GM18517 (cell line): Measurements from ENCODE around the gene RHBDL1.

ENCODE experiments used
- ATAC-seq: cut with Tn5 transposase; IDR thresholded peaks from one replicate; pipeline ENCODE4 v1.9.1; 2021; ENCODE audit warnings: mild to moderate bottlenecking, moderate library complexity; ENCODE audit not compliant: unreplicated experiment

The RHBDL1 gene

DNA sequence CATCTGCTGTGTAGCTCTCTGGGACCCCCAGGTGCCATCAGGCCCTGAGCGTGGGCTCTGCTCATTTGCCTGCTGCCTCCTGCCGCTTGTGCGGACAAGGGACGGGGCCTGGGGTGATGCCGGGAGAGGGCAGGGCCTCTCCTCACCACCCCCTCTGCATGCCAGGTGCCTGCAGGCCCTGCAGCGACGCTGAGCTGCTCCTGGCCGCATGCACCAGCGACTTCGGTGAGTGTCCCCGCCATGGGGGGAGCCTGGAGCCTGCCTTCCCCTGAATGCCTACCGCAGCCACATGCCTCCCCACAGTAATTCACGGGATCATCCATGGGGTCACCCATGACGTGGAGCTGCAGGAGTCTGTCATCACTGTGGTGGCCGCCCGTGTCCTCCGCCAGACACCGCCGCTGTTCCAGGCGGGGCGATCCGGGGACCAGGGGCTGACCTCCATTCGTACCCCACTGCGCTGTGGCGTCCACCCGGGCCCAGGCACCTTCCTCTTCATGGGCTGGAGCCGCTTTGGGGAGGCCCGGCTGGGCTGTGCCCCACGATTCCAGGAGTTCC is 41.4 kb downstream of the RHBDL1 start:
- no peak for ATAC-seq

DNA sequence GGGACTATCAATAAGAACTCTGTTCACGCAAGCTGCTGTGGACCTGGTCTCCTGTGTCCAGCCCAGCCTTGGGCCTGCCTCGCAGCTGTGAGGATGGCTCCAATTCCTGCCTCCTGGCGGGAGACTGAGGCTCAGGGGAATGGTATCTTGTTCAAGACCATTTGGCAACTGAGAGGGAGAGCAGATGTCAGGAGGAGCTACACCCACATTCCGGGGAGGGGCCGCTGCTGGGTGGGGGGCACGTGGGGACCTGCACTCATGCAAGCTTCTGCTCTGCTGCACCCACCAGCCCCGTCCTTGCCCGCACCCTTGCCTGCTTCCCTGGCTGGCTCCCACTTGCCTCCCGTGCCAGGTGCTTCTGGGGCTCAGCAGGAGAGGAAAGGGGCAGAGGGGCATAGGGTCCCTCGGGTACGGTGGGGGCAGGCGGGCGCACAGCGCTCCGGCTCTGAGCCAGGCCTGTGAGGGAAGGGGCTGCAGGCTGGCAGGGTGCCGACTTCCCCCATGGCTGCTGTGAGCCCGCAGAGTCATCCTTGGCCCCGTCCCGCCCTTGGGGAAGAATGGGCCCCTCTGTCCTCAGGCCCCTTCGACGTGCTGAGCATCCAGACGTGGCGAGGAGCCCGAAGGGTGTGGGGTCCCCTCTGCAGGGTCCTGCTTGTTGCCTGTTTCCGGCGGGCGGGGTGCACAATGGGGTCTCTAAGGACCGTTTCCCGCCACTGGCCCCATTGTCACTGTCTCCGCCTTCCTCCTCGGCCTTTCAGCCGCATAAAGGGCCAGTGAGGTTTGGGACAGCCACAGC is 42.2 kb downstream of the RHBDL1 start:
- ATAC-seq, result no peak

DNA sequence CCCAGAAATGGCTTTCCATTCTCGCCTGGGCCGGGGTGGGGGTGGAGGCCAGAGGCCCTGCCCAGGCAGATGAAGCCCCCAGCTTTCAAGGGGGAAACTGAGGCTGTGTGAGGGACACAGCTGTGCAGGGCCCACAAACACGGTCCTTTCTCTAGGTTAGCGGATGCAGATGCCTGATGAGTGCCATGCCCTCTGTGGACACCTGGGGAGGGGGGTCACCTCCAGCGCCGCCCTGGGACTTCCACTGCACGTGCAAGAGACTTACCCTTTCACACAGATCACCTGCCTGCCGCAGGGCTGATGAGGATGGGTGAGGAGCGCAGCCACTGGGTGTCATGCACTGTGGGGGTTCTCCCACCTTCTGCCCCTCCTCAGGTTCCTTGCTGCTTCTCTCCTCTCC is 42.9 kb downstream of the RHBDL1 start:
- no peak for ATAC-seq

DNA sequence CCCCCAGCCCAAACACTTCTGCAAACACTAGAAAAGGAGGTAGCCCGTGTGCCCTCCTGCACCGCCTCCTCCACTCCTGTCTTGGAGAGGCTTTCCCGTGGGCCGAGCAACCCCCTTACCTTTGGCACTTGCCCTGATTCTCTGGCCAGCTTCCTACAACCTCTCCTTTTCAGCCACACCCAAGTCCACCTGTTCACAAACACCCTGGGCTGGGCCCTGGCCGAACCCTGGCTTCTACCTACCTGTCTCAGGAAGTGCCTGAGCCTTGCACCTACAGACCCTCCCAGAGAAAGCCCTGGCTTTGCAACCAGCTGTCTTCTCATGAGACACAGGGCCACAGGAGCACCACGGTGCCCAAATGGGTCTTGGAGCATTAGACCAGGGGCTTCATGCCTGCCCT is 43.5 kb downstream of the RHBDL1 start:
- ATAC-seq, result no peak

DNA sequence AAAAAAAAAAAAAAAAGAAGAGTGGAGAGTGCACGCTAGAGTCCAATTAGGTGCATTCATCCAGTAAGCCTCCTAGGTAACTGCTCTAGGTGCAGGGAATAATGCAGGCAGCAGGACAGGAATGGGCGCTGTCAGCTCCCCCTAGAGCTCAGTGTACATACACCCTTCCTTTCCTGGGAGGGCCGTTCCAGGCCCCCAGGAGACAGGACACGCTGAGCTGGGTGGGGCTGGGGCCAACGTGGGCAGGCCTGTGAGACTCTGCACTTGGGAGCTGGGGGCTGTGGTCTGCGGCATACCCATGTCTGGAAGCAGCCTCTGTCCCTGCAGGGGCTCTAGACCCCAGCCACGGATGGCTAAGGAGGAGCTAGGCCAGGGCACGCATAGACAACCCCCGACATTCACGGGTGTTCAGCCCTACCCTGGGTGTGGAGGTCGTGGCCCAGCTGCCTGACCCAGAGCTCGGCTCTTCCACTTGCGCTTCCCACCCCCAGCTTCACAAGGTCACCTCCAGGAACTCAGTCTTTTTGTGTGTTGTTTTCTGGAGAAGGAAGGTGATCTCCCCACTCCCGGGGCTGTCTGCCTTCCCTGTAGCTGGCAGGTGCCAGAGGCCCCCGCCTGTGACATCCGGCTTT is 44.5 kb downstream of the RHBDL1 start:
- ATAC-seq, result peak; percentile 22

DNA sequence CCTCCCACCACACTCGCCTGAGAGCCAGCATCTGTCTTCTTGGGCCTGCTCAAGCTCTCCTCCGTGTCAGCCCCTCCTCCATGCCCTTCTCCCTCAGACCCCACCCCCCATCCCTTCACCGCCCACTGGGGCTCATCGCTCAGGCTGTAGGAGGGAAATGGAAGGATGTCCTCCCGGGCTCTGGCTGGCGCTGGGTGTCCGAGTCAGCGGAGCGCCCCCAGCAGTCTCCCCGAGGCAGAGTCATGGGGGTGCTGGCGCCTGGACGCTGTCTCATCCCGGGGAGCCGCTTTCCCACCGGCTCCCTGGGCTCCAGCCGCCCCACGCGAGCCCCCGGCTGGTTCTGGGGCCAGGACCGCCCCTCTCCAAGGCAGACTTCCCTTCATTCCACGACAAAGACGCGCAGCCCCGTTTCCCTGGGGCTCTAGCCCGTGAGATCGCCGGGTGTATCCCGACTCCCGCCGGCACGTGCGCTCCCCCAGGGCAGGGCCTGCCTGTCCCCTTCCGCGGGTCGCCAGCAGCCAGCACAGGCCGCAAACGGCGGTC is 45.0 kb downstream of the RHBDL1 start:
- peak; percentile 10 for ATAC-seq

DNA sequence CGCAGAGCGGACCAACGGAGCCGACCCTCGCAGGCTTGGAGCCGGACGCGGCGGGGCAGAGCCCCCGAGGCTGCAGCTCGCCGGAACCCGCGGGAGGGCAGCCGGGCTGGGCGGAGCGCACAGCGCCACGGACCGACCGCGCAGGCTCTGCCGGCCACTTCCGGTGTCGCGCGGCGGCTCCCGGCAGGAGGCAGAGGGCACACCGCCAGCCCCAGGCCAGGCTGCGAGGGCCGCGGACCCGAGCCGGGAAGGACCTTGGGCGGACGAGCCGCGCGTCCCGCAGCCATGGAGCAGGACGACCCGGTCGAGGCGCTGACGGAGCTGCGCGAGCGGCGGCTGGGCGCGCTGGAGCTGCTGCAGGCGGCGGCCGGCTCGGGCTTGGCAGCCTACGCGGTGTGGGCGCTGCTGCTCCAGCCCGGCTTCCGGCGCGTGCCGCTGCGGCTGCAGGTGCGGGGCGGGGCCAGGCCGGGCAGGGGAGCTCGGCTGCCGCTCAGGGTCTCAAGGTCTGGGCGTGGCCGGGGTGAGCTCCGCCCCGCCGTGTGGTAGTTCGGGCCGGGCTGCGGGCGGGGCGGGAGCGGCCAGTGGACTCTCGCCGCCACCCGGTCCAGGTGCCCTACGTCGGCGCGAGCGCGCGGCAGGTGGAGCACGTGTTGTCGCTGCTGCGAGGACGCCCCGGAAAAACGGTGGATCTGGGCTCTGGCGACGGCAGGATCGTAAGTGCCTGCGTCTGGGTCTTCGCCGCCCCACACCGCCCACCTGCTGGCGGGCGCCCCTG is 45.7 kb downstream of the RHBDL1 start, which contains the start of gene ANTKMT:
TSS of gene ANTKMT (plus strand) at position 157 of the 775 bp plus-strand sequence. CDS start at position 286, 129 bp downstream.
- peak; percentile 67 for ATAC-seq

DNA sequence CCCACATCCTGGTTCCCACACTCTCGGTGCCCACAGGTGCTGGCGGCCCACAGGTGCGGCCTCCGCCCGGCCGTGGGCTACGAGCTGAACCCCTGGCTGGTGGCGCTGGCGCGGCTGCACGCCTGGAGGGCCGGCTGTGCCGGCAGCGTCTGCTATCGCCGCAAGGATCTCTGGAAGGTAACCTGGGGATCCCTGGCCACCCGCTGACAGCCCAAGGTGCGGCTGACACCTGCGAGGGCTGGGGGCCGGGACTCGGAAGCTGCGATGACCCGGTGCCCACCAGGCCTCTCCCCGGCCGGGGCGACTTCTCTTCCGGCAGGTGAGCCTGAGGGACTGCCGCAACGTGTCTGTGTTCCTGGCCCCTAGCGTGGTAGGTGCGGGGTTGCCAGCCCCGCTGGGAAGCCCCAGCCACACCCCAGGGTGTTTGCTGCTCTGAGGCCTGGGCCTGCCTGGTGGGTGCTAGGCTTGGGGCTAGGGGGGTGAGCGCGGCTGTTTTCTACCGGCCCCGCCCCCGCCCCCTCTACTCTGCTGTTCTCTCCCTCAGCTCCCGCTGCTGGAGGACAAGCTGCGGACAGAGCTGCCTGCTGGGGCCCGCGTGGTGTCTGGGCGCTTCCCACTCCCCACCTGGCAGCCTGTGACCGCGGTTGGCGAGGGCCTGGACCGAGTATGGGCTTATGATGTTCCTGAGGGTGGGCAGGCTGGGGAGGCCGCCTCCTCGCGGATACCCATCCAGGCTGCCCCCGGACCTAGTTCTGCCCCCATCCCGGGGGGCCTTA is 46.5 kb downstream of the RHBDL1 start:
- no peak for ATAC-seq

DNA sequence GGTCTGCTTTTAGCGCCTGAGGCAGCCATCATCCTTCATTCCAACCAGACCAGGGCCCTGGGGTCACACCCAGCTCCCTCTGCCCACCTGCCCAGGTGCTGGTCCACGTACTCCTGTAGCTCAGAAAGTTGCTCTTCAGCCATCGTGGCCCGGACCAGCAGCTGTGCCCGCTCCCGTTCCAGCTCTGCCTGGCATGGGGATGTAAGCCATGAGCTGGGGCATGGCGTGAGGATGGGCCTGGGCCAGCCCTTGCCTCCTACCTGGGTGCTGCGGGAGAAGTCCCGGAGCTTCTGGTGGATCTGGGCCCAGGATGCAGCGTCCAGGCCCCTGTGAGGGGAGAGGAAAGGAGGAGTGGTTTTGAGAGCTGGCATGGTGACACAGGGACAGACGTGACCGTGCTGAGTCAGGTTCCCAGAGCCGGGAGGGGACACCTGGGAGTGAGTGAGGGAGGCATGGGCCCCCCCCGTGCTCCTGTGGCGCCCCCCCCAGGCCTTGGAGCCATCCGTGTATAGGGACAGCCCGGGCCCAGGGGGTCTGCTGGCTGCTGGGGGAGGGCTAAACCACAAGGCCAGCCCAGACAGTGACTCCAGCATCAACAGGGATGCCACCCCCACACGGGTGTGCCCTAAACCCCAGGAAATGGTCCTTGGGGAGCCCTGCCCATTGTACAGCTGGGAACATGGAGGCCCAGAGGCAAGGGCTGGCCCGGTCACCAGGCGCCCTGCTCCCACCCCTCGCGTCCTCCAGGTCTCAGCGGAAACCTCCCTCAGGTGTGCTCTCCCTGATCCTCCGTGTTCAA is 47.6 kb downstream of the RHBDL1 start:
- no peak for ATAC-seq

DNA sequence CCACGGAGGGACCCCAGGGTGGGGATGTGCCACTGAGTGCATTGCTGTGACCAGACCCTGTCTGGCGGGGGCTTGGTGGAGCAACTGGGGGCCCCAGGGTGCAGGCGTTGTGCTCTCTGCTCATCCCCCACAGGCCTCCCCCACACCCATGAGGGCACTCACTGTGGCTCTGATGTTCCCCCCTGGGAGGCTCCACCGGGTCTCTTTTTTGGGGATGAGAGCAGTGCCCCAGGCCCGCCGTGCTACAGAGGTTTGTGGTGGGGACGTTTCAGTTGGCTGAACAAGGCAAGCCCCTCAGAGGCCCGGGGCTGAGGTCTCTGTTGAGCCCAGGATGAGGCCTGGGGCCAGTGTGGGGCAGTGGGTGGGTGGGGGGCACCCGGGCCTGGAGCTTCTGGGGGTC is 48.2 kb downstream of the RHBDL1 start:
- ATAC-seq, result no peak

DNA sequence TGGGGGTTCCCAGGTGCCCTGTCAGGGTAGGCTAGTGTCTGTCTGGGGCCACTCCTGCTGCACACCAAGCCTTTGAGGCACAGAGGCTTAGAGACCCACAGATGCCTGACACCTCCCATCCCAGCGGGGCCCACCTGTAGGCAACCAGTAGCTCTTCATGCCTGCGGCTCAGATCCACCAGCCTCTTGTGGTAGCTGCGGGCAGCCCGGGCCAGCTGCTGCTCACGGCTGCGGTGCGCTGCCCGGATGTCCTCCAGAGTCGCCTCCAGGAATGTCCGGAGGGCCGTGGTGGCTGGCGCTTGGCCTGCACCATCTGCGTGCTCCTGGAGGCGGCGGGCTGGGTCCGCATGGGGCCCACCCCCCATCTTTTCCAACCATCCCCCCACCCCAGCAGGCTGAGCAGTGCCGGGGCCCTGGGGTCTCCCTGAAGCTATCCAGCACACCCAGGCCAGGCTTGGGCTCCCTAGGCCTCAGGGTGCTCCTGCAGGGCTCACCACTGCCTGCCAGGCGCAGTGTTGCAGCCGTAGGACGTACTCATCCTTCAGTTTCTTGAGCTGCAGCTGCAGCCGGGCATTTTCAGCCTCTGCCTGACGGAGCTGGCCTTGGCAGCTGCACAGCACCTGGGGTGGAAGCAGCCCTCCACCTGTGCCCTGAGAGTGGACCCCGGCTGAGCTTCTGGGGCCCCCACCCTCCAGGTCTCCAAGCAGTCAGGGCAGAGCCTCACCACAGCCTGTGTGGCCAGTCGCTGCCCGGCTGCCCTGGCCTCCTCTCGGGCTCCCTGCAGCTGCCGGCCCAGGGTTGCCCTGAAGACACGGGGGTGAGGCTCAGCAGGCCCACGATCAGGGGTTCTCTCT is 48.9 kb downstream of the RHBDL1 start:
- no peak for ATAC-seq

DNA sequence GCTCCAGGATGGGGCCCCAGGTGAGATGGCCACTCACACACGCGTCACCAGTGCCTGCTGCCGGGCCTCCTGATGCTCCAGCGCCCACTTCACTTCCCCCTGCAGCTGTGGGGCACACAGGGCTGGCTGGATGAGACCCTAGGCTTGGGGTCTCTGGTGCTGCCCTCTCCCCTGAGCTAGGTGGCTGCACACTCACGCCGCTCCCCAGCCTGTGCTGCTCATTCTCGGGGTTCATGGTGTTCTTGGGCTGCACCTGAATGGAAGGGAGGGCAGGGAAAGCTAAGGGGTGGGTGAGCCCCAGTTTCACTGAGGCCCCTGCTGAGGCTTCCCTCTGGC is 49.5 kb downstream of the RHBDL1 start:
- no peak for ATAC-seq

DNA sequence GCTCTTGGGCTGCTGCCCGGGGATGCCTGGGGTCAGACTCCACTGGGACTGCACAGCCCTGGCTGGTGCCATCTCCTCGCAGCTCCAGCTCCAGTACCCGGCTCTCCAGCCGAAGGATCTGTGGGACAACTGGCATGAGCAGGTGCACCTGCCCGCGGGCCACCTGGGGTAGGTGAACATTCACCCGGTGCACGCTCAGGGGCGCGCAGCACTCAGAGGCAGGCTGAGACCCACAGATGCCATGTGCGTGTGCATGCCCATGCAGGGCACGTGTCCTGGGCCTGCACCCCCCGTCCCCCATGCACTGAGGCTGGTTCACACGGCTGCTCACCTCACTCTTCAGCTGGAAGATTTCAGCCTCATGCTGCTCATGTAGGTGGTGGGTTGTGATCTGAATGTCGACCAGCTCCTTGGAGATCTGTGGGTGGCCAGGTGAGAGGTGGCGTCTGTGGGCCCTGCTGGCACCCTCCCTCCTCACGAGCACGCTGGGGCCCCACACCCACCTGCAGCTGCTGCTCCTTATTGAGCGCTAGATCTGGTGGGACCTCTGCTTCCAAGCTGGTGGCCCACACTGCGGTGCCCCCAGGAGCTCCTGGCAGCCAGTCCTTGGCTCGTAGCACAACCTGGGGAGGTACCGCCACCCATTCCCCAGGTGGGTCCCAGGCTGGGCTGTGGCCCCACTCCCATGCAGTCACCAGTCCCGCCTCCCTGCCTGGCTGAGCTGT is 50.2 kb downstream of the RHBDL1 start:
- ATAC-seq, result no peak

DNA sequence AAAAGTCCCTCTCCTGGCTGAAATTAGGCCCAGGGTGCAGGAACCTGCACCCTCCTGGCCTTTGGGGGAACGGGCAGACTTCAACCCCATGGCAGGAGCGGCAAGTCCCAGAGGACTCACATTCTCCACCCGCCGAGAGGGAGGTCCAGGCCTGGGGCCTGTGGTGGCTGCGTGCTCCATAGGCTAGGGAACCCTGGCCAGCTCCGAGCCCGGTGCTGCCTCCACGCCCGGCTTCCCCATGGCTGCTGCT is 50.6 kb downstream of the RHBDL1 start:
- ATAC-seq, result no peak

DNA sequence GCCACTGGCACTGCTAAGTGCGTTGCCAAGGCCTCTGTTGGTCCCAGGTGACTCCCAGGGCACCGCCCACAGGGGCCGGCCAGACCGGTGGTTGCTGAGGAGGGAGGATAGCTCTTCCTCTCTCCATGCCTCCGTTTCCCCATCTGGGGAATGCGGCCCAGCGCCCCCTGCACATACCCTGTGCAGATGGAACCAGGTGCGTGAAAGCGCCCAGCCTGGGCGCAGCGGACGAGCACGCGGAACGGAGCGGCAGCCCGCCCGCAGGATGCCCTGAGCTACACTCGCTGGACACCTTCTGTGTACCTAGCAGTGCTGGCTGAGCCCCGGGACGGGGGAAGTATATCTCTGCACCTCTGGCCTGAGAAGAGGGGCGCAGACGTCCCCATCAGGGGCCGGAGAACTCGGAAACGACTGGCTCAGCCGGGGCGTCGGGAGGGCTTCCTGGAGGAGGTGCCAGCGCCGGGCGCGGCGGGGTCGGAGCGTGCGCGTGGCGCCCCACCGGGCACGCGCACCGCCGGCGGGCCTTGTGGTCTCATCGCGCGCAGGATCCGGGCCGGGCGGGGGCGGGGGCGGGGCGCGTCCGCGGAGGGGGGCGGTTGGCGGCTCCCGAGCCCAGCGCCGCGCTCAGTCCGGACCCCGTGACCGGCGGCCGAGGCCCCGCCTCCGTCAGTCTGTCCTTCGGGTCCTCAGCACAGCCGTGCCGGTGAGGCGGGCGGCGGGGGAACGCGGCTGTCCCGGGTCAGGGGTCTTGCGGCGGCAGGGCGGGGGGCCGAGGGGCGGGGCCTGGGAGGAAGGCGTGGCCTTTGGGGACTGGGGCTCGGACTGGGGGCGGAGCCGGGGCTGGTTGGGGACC is 51.2 kb downstream of the RHBDL1 start, which contains the start of the genes CCDC78 and HAGHL:
TSS of gene CCDC78 (minus strand) at position 6 of the 853 bp plus-strand sequence. CDS start 76 bp downstream, outside the sequence.
TSS of gene HAGHL (plus strand) at position 669 of the 853 bp plus-strand sequence. CDS start 404 bp downstream, outside the sequence.
- no peak for ATAC-seq

DNA sequence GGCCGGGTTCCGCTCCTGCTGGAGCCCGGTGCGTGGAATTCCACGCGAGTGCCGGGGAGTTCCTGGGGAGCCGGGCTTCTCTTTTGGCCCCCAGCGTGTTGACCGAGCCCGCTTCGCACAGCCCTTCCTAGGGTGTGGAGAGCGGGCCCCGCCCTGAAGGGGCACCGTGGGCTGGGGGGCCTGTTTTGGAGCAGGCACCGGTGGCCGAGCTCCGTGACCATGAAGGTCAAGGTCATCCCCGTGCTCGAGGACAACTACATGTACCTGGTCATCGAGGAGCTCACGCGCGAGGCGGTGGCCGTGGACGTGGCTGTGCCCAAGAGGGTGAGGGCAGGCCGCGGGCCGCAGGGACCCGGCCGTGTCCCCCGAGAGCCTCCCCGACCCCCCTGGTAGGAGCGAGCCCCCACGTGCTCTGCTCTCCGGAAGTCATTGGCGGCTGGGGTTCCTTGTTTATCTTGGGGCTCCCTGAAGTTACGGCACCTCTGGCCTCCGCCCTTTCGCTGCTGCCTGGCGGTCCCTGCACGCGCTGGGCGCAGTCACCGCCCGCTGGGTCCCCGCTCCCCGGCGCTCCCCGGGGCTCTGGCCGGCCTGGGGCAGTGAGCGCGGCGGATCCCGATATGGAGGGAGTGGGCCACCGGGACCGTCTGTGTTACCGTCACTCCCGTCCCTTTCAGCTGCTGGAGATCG is 52.0 kb downstream of the RHBDL1 start:
- no peak for ATAC-seq
